ENCODE results near the gene NEK1.

- TF ChIP-seq, protein P1, sequence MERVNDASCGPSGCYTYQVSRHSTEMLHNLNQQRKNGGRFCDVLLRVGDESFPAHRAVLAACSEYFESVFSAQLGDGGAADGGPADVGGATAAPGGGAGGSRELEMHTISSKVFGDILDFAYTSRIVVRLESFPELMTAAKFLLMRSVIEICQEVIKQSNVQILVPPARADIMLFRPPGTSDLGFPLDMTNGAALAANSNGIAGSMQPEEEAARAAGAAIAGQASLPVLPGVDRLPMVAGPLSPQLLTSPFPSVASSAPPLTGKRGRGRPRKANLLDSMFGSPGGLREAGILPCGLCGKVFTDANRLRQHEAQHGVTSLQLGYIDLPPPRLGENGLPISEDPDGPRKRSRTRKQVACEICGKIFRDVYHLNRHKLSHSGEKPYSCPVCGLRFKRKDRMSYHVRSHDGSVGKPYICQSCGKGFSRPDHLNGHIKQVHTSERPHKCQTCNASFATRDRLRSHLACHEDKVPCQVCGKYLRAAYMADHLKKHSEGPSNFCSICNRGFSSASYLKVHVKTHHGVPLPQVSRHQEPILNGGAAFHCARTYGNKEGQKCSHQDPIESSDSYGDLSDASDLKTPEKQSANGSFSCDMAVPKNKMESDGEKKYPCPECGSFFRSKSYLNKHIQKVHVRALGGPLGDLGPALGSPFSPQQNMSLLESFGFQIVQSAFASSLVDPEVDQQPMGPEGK (CRISPR knock-in tag; IDR thresholded peaks at IDR 0.05), result no peak
- TF ChIP-seq EZH2 (conservative IDR thresholded peaks at IDR 0.05; ENCODE audit: low read depth, low read length) (no peak), CTCF (CRISPR knock-in tag; IDR thresholded peaks at IDR 0.05) (no peak), REST (IDR thresholded peaks at IDR 0.05; ENCODE audit: borderline replicate concordance in 1 of 2, low read depth in 1 of 2, low read length in 2 of 2) (no peak)
Observed at GRCh38 chr4:169660929-169661328, 48.5 kb upstream of the NEK1 start.

Data from HepG2 (cell line).